GM19240 (cell line): ENCODE measurements around the gene COX8A.
"Not testable (repeated sequence)": the region's sequence is repeated elsewhere in the genome, so short reads cannot be mapped to it uniquely, and the experiment has no call there.

ENCODE experiments used
- DNase-seq: peaks from one replicate; pipeline ENCODE4 v3.0.0; 2011; ENCODE audit warnings: low spot score; ENCODE audit not compliant: insufficient read length

Gene COX8A

GRCh38 chr11:63969461-63969860, 5.0 kb upstream of the COX8A start:
- no peak for DNase-seq

- no peak for DNase-seq
Measured at GRCh38 chr11:63970902-63971301, 3.5 kb upstream of the COX8A start.

GRCh38 chr11:63973912-63974258, 535 bp upstream of the COX8A start:
- not testable (repeated sequence) for DNase-seq

GRCh38 chr11:63978551-63979239, 4.3 kb downstream of the COX8A start:
- DNase-seq = no peak

GRCh38 chr11:63979426-63979825, 5.0 kb downstream of the COX8A start:
- no peak for DNase-seq

GRCh38 chr11:63985812-63986155, 11.4 kb downstream of the COX8A start:
- DNase-seq = peak; percentile 56

- peak; percentile 94 for DNase-seq
Measured at GRCh38 chr11:63986156-63986931, 11.9 kb downstream of the COX8A start, which contains the start of gene OTUB1. Gene OTUB1, plus strand, starts transcription at chr11:63986438. Its CDS starts 19 bp downstream, at chr11:63986457.

- no peak for DNase-seq
Measured at GRCh38 chr11:63986932-63987513, 12.6 kb downstream of the COX8A start.

GRCh38 chr11:63991558-63991957, 17.1 kb downstream of the COX8A start:
- no peak for DNase-seq

GRCh38 chr11:63993100-63993499, 18.7 kb downstream of the COX8A start:
- DNase-seq = no peak

GRCh38 chr11:63993993-63994392, 19.6 kb downstream of the COX8A start:
- DNase-seq = no peak

GRCh38 chr11:63996512-63996911, 22.1 kb downstream of the COX8A start:
- DNase-seq = no peak

GRCh38 chr11:63997104-63997700, 22.8 kb downstream of the COX8A start:
- no peak for DNase-seq

GRCh38 chr11:63997801-63998337, 23.4 kb downstream of the COX8A start:
- no peak for DNase-seq

GRCh38 chr11:63998558-63999348, 24.3 kb downstream of the COX8A start:
- no peak for DNase-seq

GRCh38 chr11:63999349-64000025, 25.1 kb downstream of the COX8A start:
- peak; percentile 37 for DNase-seq

GRCh38 chr11:64000026-64000739, 25.8 kb downstream of the COX8A start:
- peak; percentile 84 for DNase-seq

- DNase-seq = no peak
Measured at GRCh38 chr11:64000740-64001483, 26.5 kb downstream of the COX8A start.
